Epidermal melanocyte (primary cell): ENCODE data around the gene NEUROD1.

Experiments used
- DNase-seq: peaks from one replicate; pipeline ENCODE4 v3.0.0; 2011; ENCODE audit warnings: low spot score; ENCODE audit not compliant: insufficient read length

Gene NEUROD1

DNA sequence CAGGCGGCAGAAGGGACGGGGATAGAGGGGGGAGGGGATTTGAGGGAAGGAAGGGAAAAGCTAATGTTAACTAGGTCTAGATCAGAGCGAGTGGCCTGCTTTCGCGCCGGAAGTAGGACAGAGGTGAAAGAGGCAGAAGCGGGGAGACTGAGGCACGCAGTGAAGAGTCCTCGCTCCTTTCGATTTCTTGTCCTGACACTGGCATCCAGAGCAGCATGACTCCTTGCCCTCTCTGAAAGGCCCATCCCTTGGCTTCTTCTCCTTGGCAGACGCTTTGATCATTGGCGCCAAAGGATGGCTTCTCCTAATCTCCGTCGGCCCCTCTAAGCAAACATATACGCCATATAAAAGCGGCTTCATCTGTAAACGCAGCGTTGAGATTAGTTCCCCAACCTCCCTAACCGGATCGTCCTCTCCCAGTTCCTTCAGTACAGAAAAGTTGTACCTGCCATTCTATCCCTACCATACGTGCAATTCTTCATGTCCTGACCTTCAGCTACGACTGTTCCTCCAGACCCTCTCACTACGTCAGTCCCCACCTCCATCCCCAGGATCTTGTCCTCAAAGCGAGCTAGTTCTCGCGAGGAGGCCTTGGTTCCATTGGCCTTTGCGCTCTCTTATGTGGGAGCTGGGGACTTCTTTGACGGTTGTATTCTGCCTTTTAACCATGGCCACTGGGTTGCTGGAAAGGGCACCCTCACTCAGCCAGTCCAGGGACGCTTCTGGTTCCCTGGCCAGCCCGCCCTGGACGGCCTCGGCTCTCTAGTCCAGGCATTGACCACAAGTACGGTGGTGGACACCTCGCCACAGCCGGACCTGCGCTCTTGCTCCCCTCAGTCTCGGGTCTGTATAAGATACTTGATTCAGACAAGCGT lies 857 bp upstream of the NEUROD1 start:
- DNase-seq, result no peak

DNA sequence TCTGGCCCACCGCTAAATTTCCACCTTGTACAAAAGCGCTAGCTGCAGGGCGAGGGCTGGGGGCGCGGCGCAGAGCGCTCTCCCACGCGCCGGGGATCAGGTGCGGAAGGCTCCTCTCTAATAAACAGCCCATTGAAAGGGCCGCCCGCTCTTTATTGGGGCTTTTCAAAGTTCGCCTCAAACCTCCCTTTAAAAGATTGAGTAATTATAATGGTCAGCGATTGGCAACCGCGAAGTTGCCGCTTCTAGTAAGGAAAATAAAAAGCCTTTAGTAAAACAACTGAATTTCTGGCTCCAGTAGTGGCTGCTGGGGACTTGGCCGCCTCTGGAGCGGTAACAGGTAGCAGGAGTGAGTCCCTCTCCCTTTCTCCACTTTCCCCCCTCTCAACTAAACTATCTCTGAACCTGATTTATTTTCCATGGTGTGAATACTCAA lies 755 bp downstream of the NEUROD1 start:
- no peak for DNase-seq

- DNase-seq, result no peak
These were observed 1.3 kb downstream of the NEUROD1 start for GRCh38 chr2:181678861-181679543.

GRCh38 chr2:181677912-181678586 lies 2.3 kb downstream of the NEUROD1 start:
- DNase-seq, result peak; percentile 71

GRCh38 chr2:181675254-181675653 lies 5.1 kb downstream of the NEUROD1 start:
- DNase-seq, result no peak

DNA sequence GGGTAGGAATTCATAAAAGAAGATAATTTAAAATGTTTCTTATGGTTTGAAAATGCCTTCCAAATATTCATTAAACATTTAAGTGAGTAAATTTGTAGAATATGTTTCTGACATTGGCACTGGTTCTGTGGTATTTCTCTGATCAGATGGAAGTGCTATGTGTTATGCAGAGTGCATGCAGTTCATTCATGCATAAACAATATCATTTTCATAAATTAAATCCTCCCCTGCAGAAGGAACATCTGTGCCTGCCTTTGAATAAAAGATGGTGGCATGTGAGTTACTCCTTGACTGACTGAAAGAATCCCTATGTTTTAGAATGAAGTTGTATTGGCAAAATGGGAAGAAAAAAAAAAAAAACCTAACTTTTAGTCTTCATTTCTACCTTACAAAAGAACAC lies 5.9 kb downstream of the NEUROD1 start:
- DNase-seq, result no peak

DNA sequence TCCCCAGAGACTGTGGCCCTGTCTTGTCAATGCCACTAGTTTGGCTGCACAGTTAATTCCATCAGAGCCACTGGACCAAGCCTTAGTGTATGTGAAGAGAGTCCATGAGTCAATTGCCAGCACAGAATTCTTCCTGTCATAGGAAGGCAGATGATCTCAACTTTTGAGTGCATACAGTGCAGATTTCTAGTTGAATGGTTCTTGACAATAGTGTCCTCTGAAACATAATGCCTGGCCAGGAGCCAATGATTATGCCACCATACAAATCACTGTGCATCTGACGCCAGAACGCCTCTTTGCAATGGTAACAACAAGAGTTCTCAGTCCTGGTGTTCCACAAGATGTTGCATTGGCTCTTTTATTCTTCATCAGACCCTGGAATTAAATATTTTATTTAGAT lies 7.1 kb downstream of the NEUROD1 start:
- no peak for DNase-seq

DNA sequence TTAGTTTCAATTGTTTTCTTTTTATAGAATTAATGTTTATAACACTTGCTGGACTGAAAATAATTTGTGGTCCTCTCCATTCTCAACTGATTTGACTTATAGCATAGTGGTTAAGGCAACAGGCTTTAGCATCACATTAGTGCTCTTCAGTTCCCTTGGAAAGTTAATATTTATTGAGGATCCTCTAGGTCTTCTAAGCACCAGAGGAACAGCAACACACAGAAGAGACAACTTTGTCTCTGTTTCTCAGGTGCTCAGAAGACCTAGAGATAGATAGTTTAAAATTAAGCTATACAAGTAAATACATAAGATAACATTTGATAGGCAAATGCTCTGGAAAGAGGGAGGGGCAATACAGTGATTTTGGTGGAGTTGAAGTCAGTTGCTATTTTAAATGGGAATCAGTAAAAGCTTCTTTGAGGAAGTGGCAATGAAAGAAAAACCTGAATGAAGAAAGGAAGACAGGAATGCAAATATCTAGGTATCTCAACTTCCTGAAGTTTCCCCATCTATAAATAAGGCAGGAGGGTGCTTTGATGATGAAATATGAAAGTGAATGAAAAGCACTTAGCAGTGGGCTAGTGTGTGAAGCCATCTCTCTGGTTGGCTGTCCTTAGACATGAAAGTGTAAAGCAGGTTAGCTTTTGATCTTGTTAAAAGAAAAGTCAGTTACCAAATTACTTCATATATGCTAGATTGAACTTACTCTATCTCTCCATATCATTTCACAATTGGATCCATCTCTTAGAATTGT lies 7.9 kb downstream of the NEUROD1 start:
- DNase-seq, result no peak

DNA sequence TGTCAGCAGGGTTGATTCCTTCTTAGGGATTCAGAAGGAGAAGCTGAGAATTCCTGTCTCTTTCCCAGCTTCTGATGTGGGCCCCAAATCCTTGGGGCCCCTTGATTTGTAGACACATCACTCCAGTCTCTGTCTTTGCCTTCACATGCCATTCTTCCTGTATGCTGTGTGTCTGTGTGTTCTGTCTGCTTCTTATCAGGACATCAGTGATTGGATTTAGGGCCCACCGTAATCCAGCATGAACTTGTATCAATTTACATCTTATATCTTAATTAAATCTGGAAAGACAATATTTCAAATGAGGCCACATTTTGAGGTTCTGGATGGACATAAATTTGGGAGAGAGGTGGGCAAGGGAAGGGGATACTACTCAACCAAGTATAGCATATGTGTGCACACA lies 9.7 kb downstream of the NEUROD1 start:
- no peak for DNase-seq

GRCh38 chr2:181667234-181667633 lies 13.1 kb downstream of the NEUROD1 start:
- DNase-seq, result no peak

DNA sequence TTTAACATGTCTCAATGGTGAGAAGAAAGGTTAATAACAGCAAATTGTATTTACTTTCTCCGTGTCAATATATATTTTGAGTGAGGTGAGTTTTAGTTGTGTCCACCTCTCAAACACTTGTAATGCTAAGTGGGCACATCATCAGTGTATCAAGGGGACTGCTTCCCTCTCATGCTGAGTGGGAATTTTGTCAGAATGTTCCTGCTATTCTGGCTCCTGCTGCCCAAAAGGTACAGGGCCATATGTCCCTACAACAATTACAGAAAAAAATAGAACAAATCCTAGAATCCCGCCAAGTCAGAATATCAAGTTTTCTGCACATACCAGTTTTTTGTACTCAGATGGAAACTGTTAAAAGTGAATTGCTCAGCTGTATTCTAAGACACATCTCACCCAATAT lies 18.0 kb downstream of the NEUROD1 start:
- DNase-seq, result no peak

- DNase-seq, result no peak
These were observed 20.1 kb downstream of the NEUROD1 start for GRCh38 chr2:181660181-181660580.

DNA sequence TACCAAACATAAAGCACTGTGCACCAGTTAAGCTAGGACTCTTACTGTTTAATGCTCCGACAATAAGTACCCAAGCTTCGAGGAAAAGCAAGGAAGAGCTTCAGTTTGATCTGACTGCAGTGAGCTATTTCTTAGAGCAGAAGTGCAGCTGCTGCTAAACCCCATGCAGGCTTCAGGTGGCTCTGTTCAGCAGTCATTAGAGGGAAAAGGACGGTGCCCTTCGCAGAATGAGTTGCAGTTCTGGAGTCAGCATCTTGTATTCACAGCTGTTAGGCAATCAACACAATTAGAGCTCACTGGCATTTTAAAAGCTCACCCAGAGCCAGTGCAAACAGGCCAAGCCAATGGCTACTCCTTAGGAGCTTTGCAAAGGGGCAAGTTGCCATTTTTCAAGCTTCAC lies 21.9 kb downstream of the NEUROD1 start:
- no peak for DNase-seq

GRCh38 chr2:181657379-181657778 lies 22.9 kb downstream of the NEUROD1 start:
- DNase-seq, result no peak

DNA sequence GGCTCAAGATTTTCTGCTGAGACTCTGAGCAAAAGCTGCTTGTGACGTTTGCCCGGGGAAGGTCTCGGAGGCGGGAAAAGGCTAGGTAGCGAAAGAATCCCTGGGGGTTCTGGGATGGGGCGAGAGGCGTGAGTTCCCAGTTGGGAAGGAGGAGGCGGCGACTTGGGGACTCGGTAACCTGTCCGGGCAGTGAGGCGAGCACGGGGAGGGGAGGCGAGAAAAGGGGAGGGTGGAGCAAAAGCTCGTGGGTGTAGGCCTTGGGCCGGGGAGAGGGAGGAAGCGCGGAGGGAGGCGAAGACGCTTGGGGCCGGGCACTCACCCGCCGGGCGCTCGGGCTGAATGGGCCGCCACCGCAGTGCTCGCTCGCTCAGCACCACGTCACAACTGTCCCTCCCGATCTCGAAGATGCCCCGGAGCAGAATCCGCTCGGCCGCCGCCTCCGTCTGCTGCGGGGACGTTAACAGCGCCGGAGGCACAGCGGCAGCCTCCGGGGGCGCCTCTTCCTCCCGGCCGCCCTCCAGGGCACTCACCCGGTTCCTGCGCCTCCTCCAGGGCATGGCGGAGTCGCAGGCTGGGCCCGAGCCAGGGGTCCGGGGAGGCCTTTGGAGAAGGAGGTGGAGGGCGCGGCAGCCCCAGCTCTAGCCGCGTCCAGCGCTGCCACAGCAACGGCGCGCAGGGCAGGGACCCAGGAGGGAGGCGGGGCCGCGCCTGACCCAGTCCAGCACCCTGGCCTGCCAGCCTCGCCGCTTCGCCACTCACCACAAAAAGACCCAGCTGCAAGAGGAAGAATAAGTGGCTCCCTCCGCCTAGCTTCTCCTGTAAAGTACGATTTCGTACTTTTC lies 23.6 kb downstream of the NEUROD1 start, which contains the start of gene CERKL:
Gene CERKL (minus strand): TSS at position 656 of the 842 bp plus-strand sequence. CDS start 99 bp downstream, at position 557.
- peak; percentile 35 for DNase-seq

- DNase-seq, result no peak
These were observed 24.8 kb downstream of the NEUROD1 start for GRCh38 chr2:181655519-181655918.

DNA sequence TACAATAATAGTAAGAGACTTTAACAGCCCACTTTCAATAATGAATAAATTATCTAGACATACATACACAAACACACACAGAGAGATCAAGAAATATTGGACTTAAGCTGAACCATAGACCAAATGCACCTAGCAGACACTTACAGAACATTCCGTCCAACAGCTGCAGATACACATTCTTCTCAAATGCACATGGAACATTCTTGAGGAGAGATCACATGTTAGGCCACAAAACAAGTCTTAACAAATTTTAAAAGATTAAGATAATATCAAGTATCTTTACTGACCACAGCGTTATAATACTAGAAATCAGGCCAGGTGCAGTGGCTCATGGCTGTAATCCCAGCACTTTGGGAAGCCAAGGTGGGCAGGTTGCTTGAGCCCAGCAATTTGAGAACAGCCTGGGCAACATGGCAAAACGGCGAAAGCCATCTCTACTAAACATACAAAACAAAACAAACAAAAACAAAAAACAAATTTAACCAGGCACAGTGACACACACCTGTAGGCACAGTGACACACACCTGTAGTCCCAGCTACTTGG lies 30.8 kb downstream of the NEUROD1 start:
- no peak for DNase-seq

DNA sequence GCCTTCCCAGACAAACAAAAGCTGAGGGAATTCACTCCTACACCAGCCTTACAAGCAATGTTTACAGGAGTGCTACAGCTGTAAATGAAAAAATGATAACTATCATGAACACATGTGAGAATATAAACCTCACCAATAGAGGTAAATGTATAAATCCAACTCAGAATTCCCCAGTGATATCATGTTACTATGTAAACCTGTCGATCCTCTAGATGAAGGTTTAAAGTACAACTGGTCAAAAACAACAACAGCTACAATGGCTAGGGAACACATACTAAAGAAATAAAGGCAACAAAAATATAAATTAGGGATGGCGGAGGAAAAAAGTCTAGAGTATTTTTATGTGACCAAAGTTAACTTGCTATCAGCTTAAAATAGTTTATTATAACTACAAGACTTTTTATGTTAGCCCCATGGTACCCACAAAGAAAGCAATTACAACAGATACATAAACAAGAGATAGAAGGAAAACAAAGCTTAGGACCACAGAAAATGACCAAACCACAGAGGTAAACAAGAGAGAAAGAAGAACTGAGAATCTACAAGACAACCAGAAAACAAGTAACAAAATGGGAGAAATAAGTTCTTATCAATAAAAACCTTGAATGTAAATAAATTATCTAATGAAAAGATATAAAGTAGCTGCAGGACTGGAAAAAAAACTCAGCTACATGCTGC lies 31.7 kb downstream of the NEUROD1 start:
- DNase-seq, result no peak

DNA sequence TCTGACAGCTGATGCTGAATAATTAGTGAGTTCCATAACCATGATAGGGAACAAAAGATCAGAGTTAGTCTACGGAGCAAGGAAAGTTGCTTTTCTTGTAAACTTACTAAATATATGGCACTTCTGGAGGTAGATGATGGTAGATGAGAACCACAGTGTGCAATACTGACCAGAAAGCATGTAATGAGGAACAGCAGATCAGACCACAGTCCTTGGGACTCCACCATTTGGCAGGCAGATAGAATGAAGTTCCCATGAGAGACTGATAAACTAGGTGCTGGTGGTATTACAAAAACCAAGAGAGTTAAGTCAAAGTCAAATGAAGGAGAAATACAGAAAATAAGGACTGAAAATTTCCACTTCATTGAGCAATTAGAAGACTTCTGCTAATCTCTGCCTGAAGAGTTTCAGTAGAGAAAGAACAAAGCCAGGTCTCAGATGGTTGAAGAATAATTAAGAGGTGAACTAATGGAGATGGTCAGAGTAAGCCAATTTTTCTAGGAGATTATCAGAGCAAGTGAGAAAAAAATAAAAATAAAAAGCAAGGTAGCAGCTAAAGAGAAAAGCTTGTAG lies 33.8 kb downstream of the NEUROD1 start:
- no peak for DNase-seq
